HL-60 (cell line): ENCODE data around the gene NUMB.

ENCODE experiments used
- DNase-seq, 2 experiments: peaks; one replicate each; pipeline ENCODE4 v3.0.0-alpha.2; 2010 to 2020; ENCODE audit warnings: low read depth in 1 of 2, low spot score in 1 of 2
- H3K27ac ChIP-seq: fragments of 250-450 bp; sonication (Bioruptor Pico); replicated peaks from 2 replicates; pipeline ENCODE4 v1.5.1; 2020; ENCODE audit warnings: mild to moderate bottlenecking, moderate library complexity
- H3K27me3 ChIP-seq: fragments of 250-450 bp; sonication (Bioruptor Pico); 2 replicates; pipeline ENCODE4 v1.5.1; 2021; ENCODE audit warnings: mild to moderate bottlenecking, moderate library complexity; ENCODE audit not compliant: insufficient read depth, poor library complexity, severe bottlenecking
- H3K4me3 ChIP-seq: replicated peaks from 2 replicates; pipeline ENCODE4 v1.5.1; 2011; ENCODE audit warnings: mild to moderate bottlenecking, control low read depth, low read length; ENCODE audit not compliant: insufficient read depth
- GABPA ChIP-seq: IDR thresholded peaks from 2 replicates; pipeline ENCODE4 v1.6.1; 2012; ENCODE audit warnings: low read depth
- POLR2AphosphoS5 ChIP-seq: IDR thresholded peaks from 2 replicates; pipeline ENCODE4 v1.6.1; 2012; ENCODE audit warnings: low read depth
- SPI1 ChIP-seq: IDR thresholded peaks from 2 replicates; pipeline ENCODE4 v1.6.1; 2012; ENCODE audit warnings: low read depth, mild to moderate bottlenecking, borderline replicate concordance
- TF ChIP-seq, protein P1 (sequence below): IDR thresholded peaks from 2 replicates; pipeline ENCODE4 v1.6.1; 2012; ENCODE audit warnings: low read depth; ENCODE audit not compliant: insufficient replicate concordance
- TF ChIP-seq, protein P2 (sequence below): IDR thresholded peaks from one replicate; pipeline ENCODE4 v1.5.1; 2011; ENCODE audit warnings: low read length, control low read depth, inconsistent platforms; ENCODE audit not compliant: insufficient read depth

NUMB gene

DNA sequence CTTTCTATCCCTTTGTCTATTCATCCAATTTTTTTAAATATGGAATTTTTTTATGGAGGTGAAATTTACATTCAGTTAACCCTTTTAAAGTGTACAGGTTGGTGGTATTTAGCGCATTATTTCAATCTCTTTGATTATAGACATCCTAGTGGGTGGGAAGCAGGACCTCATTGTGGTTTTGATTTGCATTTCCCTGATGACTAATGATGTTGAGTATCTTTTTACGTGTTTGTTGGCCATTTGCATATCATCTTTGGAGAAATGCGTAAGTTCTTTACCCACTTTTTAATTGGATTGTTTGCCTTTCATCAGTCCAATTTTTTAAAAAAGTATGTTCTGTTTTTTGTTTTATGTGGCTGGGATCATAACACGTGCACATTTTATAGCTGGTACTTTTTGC is 200.3 kb downstream of the NUMB start:
- H3K27ac ChIP-seq: no peak overlapping the region
- H3K4me3 ChIP-seq: no peak overlapping the region
- no peak for DNase-seq
- TF ChIP-seq POLR2AphosphoS5 (no peak), SPI1 (no peak), GABPA (no peak)
- TF ChIP-seq, protein P1, sequence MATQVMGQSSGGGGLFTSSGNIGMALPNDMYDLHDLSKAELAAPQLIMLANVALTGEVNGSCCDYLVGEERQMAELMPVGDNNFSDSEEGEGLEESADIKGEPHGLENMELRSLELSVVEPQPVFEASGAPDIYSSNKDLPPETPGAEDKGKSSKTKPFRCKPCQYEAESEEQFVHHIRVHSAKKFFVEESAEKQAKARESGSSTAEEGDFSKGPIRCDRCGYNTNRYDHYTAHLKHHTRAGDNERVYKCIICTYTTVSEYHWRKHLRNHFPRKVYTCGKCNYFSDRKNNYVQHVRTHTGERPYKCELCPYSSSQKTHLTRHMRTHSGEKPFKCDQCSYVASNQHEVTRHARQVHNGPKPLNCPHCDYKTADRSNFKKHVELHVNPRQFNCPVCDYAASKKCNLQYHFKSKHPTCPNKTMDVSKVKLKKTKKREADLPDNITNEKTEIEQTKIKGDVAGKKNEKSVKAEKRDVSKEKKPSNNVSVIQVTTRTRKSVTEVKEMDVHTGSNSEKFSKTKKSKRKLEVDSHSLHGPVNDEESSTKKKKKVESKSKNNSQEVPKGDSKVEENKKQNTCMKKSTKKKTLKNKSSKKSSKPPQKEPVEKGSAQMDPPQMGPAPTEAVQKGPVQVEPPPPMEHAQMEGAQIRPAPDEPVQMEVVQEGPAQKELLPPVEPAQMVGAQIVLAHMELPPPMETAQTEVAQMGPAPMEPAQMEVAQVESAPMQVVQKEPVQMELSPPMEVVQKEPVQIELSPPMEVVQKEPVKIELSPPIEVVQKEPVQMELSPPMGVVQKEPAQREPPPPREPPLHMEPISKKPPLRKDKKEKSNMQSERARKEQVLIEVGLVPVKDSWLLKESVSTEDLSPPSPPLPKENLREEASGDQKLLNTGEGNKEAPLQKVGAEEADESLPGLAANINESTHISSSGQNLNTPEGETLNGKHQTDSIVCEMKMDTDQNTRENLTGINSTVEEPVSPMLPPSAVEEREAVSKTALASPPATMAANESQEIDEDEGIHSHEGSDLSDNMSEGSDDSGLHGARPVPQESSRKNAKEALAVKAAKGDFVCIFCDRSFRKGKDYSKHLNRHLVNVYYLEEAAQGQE: no peak
- TF ChIP-seq, protein P2, sequence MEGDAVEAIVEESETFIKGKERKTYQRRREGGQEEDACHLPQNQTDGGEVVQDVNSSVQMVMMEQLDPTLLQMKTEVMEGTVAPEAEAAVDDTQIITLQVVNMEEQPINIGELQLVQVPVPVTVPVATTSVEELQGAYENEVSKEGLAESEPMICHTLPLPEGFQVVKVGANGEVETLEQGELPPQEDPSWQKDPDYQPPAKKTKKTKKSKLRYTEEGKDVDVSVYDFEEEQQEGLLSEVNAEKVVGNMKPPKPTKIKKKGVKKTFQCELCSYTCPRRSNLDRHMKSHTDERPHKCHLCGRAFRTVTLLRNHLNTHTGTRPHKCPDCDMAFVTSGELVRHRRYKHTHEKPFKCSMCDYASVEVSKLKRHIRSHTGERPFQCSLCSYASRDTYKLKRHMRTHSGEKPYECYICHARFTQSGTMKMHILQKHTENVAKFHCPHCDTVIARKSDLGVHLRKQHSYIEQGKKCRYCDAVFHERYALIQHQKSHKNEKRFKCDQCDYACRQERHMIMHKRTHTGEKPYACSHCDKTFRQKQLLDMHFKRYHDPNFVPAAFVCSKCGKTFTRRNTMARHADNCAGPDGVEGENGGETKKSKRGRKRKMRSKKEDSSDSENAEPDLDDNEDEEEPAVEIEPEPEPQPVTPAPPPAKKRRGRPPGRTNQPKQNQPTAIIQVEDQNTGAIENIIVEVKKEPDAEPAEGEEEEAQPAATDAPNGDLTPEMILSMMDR: no peak
- H3K27me3 ChIP-seq: no peaks in the 10 kb centered on the region

DNA sequence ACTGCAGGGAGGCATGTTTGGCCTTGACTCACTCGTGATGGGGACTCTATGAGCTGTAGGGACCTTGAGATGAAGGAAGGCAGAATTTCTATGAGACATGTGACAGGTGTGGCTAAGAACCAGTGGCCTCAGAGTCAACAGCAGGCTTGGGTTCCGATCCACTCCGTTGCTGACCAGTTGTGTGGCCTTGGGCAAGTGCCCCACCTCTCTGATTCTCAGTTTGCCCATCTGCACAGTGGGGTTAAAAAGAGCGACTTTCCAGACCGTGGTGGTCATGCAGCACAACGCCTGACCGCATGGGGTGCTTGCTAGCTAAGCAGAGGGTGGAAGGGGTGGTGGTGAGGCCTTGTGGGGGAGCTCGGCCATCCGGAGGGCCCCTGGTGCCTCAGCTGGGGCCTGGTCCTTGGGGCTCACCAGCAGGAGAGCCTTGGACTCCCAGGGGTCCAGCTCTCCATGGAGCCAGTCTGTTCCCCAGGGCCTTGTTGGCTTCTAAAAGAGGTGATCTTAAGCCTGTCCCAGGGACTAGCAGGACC is 202.6 kb downstream of the NUMB start:
- H3K27ac ChIP-seq: no peak overlapping the region
- DNase-seq: no peak
- no peak overlapping the region for H3K4me3 ChIP-seq
- TF ChIP-seq, protein P1: no peak
- TF ChIP-seq, protein P2: no peak
- TF ChIP-seq POLR2AphosphoS5 (no peak), GABPA (no peak), SPI1 (no peak)
- H3K27me3 ChIP-seq: no peaks in the 10 kb centered on the region

DNA sequence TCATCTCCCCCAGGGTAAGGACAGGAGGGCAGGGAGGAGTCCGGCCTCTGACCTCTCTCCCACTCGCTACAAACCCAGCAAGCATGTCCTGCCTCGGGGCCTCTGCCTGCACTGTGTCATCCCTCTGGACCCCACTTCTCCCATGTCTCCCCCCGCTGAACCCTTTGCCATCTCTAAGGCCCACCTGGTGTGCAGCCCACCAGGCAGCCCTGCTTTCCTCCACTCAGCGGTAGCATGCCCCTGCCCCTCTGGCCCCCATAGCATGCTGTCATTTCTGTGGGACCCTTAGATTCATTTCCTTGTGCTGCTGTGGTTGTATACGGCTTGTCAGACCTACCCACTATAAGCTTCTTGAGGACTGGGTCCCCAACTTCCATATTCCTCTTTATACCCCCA is 203.3 kb downstream of the NUMB start:
- Histone ChIP-seq H3K27ac (no peak overlapping the region), H3K4me3 (no peak overlapping the region), H3K27me3 (no peaks in the 10 kb centered on the region)
- TF ChIP-seq, protein P1: no peak
- no peak for TF ChIP-seq SPI1
- TF ChIP-seq, protein P2: no peak
- no peak for TF ChIP-seq POLR2AphosphoS5
- TF ChIP-seq GABPA: no peak
- DNase-seq: no peak
